PC-3 (cell line): ENCODE measurements around the gene PTGES2. TPM values are rescaled to one million over a fixed set of nuclear protein-coding genes. Genes with fewer than 3 reads are reported as not detected.

Source experiments
- ATAC-seq: fragments of 200-7000 bp; cut with Tn5 transposase; 2 replicates; pipeline ENCODE4 v1.9.1; 2020; ENCODE audit warnings: mild to moderate bottlenecking, moderate library complexity
- Bru-seq: library from RNA; stranded (reverse); fragments of 400-500 nt; gene quantifications from one replicate; lab custom pipeline; 2021; lab: Mats Ljungman, UMichigan
- BruChase-seq, 2 experiments: library from RNA; stranded (reverse); fragments of 400-500 nt; gene quantifications; one replicate each; lab custom pipeline; 2021; lab: Mats Ljungman, UMichigan
- BruUV-seq: library from RNA; stranded (reverse); fragments of 400-500 nt; replicated peaks from 2 replicates; lab custom pipeline; 2021; lab: Mats Ljungman, UMichigan
- CTCF ChIA-PET: fragments of 300-600 bp; sonication (Branson Sonifier 250); formaldehyde crosslinking; loops from one replicate; lab custom pipeline; 2022; ENCODE audit warnings: antibody characterized with exemption; lab: Charles Lee
- POLR2A ChIA-PET: fragments of 300-600 bp; sonication (Branson Sonifier 250); formaldehyde crosslinking; loops from one replicate; lab custom pipeline; 2022; ENCODE audit warnings: antibody characterized with exemption; ENCODE audit not compliant: unreplicated experiment; lab: Charles Lee
- DNase-seq: peaks from one replicate; pipeline ENCODE4 v3.0.0-alpha.2; 2015
- H2AFZ ChIP-seq: fragments of 300-600 bp; sonication (generic); 2 replicates; pipeline ENCODE4 v1.6.0; 2016; ENCODE audit warnings: antibody characterized with exemption, low read length
- H3F3A ChIP-seq: fragments of 300-600 bp; sonication (generic); one replicate; pipeline ENCODE4 v1.6.0; 2017; ENCODE audit warnings: antibody characterized with exemption, low read length, control low read depth, mild to moderate bottlenecking; ENCODE audit not compliant: unreplicated experiment
- H3K27ac ChIP-seq: fragments of 300-600 bp; sonication (generic); 2 replicates; pipeline ENCODE4 v1.5.1; 2016; ENCODE audit warnings: mild to moderate bottlenecking, low read length
- H3K27me3 ChIP-seq: fragments of 300-600 bp; sonication (generic); 2 replicates; pipeline ENCODE4 v1.6.1; 2016; ENCODE audit warnings: low read length, mixed read lengths
- H3K36me3 ChIP-seq: fragments of 300-600 bp; sonication (generic); 2 replicates; pipeline ENCODE4 v1.6.1; 2016; ENCODE audit warnings: low read depth, mixed run types, low read length, mixed read lengths
- H3K4me1 ChIP-seq: fragments of 300-600 bp; sonication (generic); 2 replicates; pipeline ENCODE4 v1.5.1; 2016; ENCODE audit warnings: low read length; ENCODE audit not compliant: insufficient read depth
- H3K4me2 ChIP-seq: fragments of 300-600 bp; sonication (generic); 2 replicates; pipeline ENCODE4 v1.6.0; 2016; ENCODE audit warnings: low read length
- H3K4me3 ChIP-seq: fragments of 300-600 bp; sonication (generic); 2 replicates; pipeline ENCODE4 v1.5.1; 2016; ENCODE audit warnings: mild to moderate bottlenecking, low read length, mixed read lengths
- H3K79me2 ChIP-seq: fragments of 300-600 bp; sonication (generic); 2 replicates; pipeline ENCODE4 v1.6.1; 2017; ENCODE audit warnings: low read length, mixed read lengths
- H3K9ac ChIP-seq: fragments of 300-600 bp; sonication (generic); 2 replicates; pipeline ENCODE4 v1.6.0; 2016; ENCODE audit warnings: mild to moderate bottlenecking, low read length
- H3K9me2 ChIP-seq: fragments of 300-600 bp; sonication (generic); replicated peaks from 2 replicates; pipeline ENCODE4 v1.6.1; 2016; ENCODE audit warnings: mixed run types, low read length, mixed read lengths
- H3K9me3 ChIP-seq: fragments of 300-600 bp; sonication (generic); 2 replicates; pipeline ENCODE4 v1.6.1; 2016; ENCODE audit warnings: low read length, mixed read lengths
- H4K20me1 ChIP-seq: fragments of 300-600 bp; sonication (generic); 2 replicates; pipeline ENCODE4 v1.6.1; 2016; ENCODE audit warnings: low read length, mixed read lengths
- EZH2 ChIP-seq: fragments of 300-600 bp; sonication (generic); IDR thresholded peaks from one replicate; pipeline ENCODE4 v1.6.1; 2017; ENCODE audit warnings: antibody characterized with exemption, mild to moderate bottlenecking, low read length; ENCODE audit not compliant: unreplicated experiment
- EZH2phosphoT487 ChIP-seq: fragments of 300-600 bp; sonication (generic); IDR thresholded peaks from 2 replicates; pipeline ENCODE4 v1.6.1; 2018; ENCODE audit warnings: mild to moderate bottlenecking, antibody characterized with exemption, low read length, borderline replicate concordance
- intact Hi-C: fragments of 100-400 bp; cut with micrococcal nuclease; formaldehyde crosslinking; loops from 2 replicates; pipeline ENCODE4 v1.9.0; 2023
- long read RNA-seq: library from polyadenylated mRNA; unstranded; transcript quantifications from one replicate; pipeline ENCODE4 v2.0.0, GENCODE V29; 2021; ENCODE audit not compliant: unreplicated experiment
- total RNA-seq: library from RNA; depleted of rRNA; stranded (reverse); fragments of >200 nt; gene quantifications from 2 replicates; pipeline ENCODE4 v1.2.3, GENCODE V29; 2014; rRNA removed
- TF ChIP-seq, protein P1 (sequence below): fragments of 300-600 bp; sonication (generic); conservative IDR thresholded peaks from 2 replicates; pipeline ENCODE4 v1.5.1; 2017; ENCODE audit warnings: antibody characterized with exemption, low read depth, mild to moderate bottlenecking, low read length

The PTGES2 gene
- total RNA-seq (250 and 258 TPM in 2 replicates), Bru-seq, nascent RNA (percentile 69 among the genes with signal in this experiment), BruChase-seq, experiment 1, labeled RNA remaining after a 6-hour chase (percentile 78 among the genes with signal in this experiment), BruChase-seq, experiment 2, labeled RNA remaining after a 2-hour chase (percentile 78 among the genes with signal in this experiment)
- long read RNA-seq, transcript PTGES2-202 (7 exons, 2,331 nt): major isoform, 170 of 238 reads
- long read RNA-seq, partial matches to known transcripts: 21 of 238 reads
- long read RNA-seq, other reads (novel, unspliced or antisense): 43 of 238 reads

DNA sequence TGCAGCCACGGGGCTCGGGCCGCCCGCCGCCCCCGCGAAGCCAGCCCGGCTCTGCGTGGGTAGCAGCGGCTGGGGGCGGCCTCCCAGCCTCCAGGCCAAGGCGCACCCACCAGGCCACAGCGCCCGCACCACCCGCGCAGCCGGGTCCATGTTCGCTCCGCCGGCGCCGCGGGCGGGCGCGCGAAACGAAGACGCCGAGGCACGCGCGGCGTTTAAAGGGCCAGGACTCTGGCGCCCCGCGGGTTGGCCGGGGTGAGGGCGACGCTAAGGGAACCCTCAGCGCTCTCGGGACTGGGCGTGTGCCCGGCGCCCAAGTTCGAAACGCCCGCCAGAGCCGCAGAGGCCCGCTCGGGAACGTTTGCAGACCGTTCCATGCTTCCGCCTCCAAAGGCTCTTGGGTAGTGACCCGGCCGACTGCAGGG is at the start of gene PTGES2:
Gene PTGES2, minus strand, starts transcription at position 162 of the 422 bp plus-strand sequence. Its CDS starts 12 bp downstream, at position 150.
- DNase-seq: peak; percentile 73
- TF ChIP-seq EZH2 (no peak), EZH2phosphoT487 (no peak)
- TF ChIP-seq, protein P1, sequence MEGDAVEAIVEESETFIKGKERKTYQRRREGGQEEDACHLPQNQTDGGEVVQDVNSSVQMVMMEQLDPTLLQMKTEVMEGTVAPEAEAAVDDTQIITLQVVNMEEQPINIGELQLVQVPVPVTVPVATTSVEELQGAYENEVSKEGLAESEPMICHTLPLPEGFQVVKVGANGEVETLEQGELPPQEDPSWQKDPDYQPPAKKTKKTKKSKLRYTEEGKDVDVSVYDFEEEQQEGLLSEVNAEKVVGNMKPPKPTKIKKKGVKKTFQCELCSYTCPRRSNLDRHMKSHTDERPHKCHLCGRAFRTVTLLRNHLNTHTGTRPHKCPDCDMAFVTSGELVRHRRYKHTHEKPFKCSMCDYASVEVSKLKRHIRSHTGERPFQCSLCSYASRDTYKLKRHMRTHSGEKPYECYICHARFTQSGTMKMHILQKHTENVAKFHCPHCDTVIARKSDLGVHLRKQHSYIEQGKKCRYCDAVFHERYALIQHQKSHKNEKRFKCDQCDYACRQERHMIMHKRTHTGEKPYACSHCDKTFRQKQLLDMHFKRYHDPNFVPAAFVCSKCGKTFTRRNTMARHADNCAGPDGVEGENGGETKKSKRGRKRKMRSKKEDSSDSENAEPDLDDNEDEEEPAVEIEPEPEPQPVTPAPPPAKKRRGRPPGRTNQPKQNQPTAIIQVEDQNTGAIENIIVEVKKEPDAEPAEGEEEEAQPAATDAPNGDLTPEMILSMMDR: no peak
- H3K9me2 ChIP-seq: no peaks in the 10 kb centered on the region
- no peaks in the 10 kb centered on the region for H3K27me3 ChIP-seq
- no TSS peak for BruUV-seq
- peaks cover 8% of the 10 kb centered on the region; the same call in 1 of the 2 replicates for H3K36me3 ChIP-seq
- H3K27ac ChIP-seq: peak within 1 kb of the TSS; percentile 87
- H3K9ac ChIP-seq: peak within 1 kb of the TSS; percentile 97
- H3K4me3 ChIP-seq: peak within 1 kb of the TSS; percentile 95
- peak within 1 kb of the TSS; percentile 89 for H2AFZ ChIP-seq
- H3F3A ChIP-seq: no peaks in the 10 kb centered on the region
- POLR2A ChIA-PET: interaction anchor here (0.5 kb wide), 1 partner anchor 486 kb away, joined by 4 read pairs; no protein-coding TSS in a partner anchor
- intact Hi-C loops: loop anchor here (5.0 kb wide), 1 partner anchor 35 kb away; the partner anchor contains the start of gene BBLN
- peaks cover 10% of the 10 kb centered on the region; the same call in 1 of the 2 replicates for H3K4me1 ChIP-seq
- ATAC-seq: peak; percentile 68
- peaks cover 37% of the 10 kb centered on the region for H3K79me2 ChIP-seq
- CTCF ChIA-PET: no interaction called here
- H4K20me1 ChIP-seq: no peaks in the 10 kb centered on the region
- peak within 1 kb of the TSS; percentile 94 for H3K4me2 ChIP-seq
- no peaks in the 10 kb centered on the region for H3K9me3 ChIP-seq

DNA sequence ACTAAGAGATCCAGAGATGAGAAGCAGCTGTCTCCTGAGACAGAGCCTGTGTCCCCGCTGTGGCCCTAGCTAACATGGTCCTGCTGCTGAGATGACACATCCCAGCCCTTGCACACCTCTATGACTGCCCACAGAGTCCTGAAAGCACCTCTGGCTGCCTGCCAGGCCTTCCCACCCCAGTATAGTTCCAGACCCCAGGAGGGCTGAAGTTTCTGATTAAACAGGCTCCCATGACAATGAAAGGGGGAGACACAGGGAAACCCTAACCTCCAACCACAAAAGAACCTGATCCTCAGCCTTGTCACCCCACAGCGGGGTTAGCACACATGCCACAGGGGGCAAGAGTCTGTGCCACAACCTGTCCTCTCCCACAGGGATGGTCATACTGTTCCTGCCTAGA is 48.2 kb upstream of the PTGES2 start:
- H3K4me3 ChIP-seq: no peak overlapping the region
- intact Hi-C loops: no loop called here
- H4K20me1 ChIP-seq: no peaks in the 10 kb centered on the region
- H3K27me3 ChIP-seq: no peaks in the 10 kb centered on the region
- no peaks in the 10 kb centered on the region for H3K9me2 ChIP-seq
- TF ChIP-seq EZH2phosphoT487 (no peak), EZH2 (no peak)
- TF ChIP-seq, protein P1: no peak
- BruUV-seq: no TSS peak
- no peaks in the 10 kb centered on the region for H3K4me1 ChIP-seq
- H3K9me3 ChIP-seq: no peaks in the 10 kb centered on the region
- H3K27ac ChIP-seq: no peak overlapping the region
- ChIA-PET CTCF (no interaction called here), POLR2A (no interaction called here)
- DNase-seq: no peak
- H3K4me2 ChIP-seq: no peak overlapping the region
- no peak overlapping the region for H2AFZ ChIP-seq
- H3F3A ChIP-seq: no peaks in the 10 kb centered on the region
- no peaks in the 10 kb centered on the region for H3K79me2 ChIP-seq
- no peaks in the 10 kb centered on the region; the same call in 1 of the 2 replicates for H3K36me3 ChIP-seq
- no peak for ATAC-seq
- no peak overlapping the region for H3K9ac ChIP-seq

DNA sequence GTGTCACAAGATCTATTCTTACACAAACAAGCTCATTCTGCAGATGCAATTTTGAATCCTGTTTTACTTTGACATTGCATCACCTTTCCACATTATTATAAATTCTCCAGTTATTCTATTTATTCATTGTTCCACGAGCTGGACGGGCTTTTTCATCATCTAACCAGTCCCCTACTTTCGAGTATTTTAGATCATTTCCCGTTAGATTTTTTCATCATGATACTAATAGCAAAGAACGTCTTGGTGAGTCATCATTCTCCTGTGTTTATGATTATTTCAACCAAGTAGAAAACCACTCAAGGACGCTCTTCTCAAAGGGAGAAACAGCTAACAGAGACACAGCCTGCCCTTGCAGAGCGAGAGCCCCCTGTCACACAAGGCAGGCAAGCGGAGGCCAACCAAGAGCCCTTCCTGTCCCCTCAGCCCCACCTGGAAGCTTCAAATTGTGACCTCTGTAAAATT is 47.6 kb upstream of the PTGES2 start:
- ATAC-seq: no peak
- no peak overlapping the region for H3K9ac ChIP-seq
- H2AFZ ChIP-seq: no peak overlapping the region

More for the DNA sequence above, 47.6 kb upstream of the PTGES2 start:
- H3K9me2 ChIP-seq: no peaks in the 10 kb centered on the region
- H3K27ac ChIP-seq: no peak overlapping the region
- H3K4me3 ChIP-seq: no peak overlapping the region
- CTCF ChIA-PET: no interaction called here
- H3K4me2 ChIP-seq: no peak overlapping the region
- no peak for TF ChIP-seq EZH2
- H3F3A ChIP-seq: no peaks in the 10 kb centered on the region
- no peaks in the 10 kb centered on the region for H3K4me1 ChIP-seq
- no peaks in the 10 kb centered on the region for H3K79me2 ChIP-seq
- H3K9me3 ChIP-seq: no peaks in the 10 kb centered on the region
- intact Hi-C loops: no loop called here
- POLR2A ChIA-PET: no interaction called here
- DNase-seq: no peak
- H4K20me1 ChIP-seq: no peaks in the 10 kb centered on the region
- no TSS peak for BruUV-seq
- H3K27me3 ChIP-seq: no peaks in the 10 kb centered on the region
- H3K36me3 ChIP-seq: no peaks in the 10 kb centered on the region; the same call in 1 of the 2 replicates
